ENCODE data around the gene SH3GL1.

DNA sequence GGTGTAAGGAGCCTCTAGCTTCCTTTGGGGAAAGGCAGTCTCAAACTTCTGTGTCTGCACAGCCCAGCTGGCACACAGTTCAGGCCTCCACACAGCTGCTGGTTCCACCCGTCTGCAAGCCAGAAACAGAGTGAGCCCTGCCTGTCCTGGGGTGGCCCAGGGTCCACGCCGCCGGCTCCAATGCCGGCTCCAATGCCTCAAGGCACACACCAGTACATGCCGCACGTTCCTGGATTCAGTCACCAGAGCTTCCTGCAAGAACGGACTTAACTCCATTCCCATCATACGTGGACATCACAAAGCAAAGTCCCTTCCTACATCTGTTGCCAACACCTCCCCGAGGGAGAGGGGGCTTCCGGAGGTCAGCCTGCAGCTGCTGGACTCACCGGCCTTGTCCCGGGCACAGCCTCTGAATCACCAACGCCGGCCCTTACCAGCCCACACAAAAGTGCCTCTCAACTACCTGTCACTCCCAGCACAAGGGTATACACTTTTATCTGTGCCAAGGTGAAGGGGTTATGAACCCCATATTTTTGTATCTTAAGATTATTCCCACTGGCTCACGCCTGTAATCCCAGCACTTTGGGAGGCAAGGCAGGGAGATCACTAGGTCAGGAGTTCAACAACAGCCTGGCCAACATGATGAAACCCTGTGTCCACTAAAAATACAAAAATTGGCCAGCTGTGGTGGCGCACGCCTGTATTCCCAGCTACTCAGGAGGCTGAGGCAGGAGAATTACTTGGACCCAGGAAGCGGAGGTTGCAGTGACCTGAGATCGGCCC lies 8.5 kb downstream of the SH3GL1 start:
- TF ChIP-seq, protein P1, sequence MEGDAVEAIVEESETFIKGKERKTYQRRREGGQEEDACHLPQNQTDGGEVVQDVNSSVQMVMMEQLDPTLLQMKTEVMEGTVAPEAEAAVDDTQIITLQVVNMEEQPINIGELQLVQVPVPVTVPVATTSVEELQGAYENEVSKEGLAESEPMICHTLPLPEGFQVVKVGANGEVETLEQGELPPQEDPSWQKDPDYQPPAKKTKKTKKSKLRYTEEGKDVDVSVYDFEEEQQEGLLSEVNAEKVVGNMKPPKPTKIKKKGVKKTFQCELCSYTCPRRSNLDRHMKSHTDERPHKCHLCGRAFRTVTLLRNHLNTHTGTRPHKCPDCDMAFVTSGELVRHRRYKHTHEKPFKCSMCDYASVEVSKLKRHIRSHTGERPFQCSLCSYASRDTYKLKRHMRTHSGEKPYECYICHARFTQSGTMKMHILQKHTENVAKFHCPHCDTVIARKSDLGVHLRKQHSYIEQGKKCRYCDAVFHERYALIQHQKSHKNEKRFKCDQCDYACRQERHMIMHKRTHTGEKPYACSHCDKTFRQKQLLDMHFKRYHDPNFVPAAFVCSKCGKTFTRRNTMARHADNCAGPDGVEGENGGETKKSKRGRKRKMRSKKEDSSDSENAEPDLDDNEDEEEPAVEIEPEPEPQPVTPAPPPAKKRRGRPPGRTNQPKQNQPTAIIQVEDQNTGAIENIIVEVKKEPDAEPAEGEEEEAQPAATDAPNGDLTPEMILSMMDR (IDR thresholded peaks at IDR 0.05; ENCODE audit: poor library complexity): no peak
- TF ChIP-seq EZH2phosphoT487 (IDR thresholded peaks at IDR 0.05; ENCODE audit: low read depth, severe bottlenecking, unreplicated experiment) (no peak), EZH2 (IDR thresholded peaks at IDR 0.05; ENCODE audit: borderline replicate concordance) (no peak)

Measured in hepatocyte (in vitro differentiated cells).